SIG-M5 treated with dmso at 0.1 percent for 504 hours (cell line): ENCODE measurements around the gene STYXL1.
A peak's percentile ranks its signal among the peaks of the same experiment; 100 is the strongest.

Experiments
- DNase-seq: peaks from one replicate; lab custom pipeline; 2025; ENCODE audit not compliant: unreplicated experiment; lab: John Stamatoyannopoulos, UW

STYXL1 gene

GRCh38 chr7:75994388-75995051, 53.3 kb downstream of the STYXL1 start, which contains the start of gene TMEM120A:
Gene TMEM120A (minus strand): TSS chr7:75994595. CDS start chr7:75994570, 25 bp downstream.
- DNase-seq: peak; percentile 85

DNA sequence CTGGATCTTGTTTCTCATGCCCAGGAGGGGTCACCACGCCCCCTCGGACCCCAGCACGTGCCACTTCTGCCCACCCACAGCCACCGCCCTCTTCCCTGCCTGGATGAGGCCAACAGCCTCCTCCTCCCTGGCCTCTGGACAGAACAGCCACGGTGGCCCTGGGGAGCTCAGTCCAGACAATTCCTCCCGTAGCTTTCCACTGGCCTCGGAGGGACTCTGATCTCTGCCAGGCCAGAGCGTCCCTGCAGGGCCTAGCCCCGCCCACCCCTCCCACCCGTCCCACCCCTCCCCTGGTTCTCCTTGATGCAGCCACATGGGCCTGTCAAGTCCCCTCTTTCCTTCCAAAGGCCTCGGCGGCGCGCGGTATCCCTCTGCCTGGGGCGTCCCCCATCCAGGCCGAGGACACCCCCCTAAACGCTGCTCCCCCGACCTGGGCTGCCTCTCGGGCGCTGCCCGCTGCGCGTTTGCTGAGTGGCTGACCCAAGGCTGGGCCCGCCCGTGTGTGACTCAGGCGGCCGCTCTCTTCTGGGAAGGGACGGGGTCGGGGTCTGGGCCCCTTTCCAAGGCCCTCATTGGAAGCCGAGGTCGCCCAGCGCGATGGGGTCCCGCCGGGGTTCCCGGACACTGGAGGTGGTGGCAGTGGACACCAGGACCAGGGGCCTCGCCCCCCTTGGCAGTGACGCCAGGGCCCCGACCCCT, 54.0 kb downstream of the STYXL1 start:
- DNase-seq: no peak

DNA sequence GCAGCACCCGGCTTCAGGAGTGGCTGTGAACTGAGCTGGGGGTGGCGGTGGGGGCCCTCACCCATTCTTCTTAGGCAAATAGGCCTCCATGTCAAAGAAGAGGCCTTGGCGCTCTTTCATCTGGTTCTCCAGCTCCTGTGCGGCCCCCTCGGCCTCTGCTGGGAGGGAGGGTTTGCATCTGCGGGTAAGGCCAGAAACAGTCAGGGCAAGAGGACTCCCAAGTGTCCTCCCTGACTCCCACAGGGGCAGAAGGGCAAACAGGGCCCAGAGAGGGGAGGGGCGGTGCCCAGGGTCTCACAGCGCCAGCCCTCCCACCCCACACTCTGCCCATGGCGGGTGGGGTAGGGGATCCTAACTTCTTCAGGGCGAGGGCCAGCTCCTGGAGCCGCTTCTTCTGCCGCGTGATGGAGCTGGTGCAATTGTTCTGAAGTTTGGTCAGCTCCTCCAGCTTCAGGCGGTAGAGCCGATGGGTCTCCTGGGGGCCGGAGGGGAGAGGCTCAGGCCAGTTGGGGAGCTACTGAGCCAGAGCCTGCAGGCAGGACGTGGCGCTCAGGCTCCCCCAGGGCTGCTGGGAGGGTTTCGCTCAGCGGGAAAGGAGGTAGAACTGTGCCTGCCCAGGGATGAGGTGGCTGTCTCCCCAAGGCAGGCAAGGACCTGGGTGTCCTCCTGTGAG, 55.6 kb downstream of the STYXL1 start:
- no peak for DNase-seq

- DNase-seq: no peak
These were observed 56.2 kb downstream of the STYXL1 start for GRCh38 chr7:75991531-75992082.

- no peak for DNase-seq
These were observed 58.1 kb downstream of the STYXL1 start for GRCh38 chr7:75989500-75990388.

DNA sequence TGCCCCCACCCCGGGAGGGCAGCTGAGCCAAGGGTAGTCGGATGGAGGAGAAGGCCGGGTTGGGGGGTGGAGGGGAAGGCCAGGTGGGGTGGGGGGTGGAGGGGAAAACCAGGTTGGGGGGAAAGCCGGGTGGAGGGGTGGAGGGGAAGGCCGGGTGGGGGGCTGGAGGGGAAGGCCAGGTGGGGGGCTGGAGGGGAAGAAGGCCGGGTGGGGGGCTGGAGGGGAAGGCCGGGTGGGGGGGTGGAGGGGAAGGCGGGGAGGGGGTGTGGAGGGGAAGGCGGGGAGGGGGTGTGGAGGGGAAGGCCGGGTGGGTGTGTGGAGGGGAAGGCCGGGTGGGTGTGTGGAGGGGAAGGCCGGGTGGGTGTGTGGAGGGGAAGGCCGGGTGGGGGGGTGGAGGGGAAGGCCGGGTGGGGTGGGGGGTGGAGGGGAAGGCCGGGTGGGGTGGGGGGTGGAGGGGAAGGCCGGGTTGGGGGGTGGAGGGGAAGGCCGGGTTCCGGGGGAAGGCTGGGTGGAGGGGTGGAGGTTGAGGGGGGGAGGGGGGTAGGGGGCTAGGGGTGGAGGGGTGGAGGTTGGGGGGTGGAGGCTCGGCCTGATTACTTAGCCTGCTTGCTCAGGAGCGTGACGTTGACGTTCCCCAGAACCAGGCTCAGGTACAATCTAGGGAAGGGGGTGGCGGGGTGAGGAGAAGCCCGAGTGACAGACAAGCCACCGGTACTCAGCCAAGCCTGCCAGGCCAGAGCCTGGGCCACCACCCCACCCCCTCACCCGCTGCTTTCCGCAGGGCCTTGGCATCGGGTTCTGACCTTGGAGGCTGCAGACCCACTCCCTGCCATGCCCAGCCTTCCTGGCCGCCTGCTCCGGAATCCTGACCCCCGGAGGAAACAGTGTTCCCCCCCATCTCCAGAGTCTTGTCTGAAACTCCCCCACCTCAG, 59.0 kb downstream of the STYXL1 start:
- no peak for DNase-seq

DNA sequence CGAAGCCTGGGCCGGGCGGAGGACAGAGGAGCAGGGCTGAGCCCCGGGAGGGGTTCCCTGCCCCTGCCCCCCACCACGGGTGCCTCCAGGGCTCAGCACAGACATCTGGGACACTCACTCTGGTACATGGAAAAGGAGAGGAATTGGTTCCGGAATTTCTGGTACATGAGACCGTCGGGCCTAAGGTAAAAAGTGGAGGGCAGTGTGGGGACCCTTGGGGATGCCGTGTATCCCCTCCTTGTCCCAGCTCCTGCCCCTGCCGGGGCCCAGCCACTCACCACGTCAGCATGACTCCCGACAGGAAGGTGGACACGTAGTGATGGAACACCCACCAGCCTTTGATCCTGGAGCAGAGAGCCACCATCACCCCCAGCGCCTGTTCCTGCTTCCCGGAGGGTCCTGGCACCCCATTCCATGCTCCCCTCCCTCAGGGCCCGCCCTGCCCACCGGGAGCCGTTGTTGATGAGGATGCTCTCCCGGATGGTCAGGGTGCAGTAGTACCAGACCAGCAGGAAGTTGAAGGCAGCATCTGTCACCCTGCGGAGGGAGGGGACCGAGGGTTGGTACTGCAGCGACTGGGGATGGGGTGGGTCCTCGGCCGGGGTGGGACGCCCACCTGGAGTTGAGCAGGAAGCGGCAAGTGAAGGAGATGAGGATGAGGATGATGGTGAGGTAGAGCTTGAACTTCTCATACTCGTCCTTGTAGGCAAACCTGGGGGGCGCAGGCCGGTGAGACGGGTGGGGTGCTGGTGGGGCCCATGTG, 59.8 kb downstream of the STYXL1 start:
- no peak for DNase-seq

DNA sequence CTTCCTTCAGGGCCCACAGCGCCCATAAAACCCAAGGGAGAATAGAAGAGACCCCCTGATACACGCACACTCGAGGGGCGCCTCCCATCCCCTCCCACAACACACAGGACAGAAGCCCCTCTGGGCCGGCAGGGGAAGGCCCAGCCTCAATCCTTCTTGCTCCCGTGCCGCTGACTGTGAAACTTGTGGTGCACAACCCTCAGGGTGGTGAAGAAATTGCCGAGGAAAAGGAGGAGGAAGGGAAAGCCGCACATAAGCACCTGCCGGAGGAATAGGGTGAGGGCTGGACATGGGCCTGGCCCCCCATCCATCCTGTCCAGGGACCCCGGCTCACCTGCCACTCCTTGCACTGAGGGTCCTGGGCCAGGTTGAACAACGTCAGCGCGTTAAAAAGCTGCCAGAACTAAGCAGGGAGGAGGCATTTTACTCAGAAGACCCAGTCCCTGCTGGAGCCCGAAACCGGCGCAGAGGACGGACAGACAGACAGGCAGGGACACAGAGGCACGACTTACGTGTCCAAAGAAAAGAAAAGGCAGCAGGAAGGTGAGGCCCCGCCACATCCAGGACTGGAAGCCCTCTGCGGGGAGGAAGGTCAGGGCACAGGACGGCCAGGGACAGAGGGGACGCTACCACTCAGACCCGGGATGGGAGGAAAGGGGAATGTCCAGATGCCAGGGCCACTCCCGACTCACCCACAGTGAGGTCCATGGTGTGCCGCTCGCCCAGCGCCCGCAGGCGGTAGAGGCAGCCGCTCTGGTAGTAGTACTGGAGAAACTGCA, 60.6 kb downstream of the STYXL1 start:
- DNase-seq: no peak

DNA sequence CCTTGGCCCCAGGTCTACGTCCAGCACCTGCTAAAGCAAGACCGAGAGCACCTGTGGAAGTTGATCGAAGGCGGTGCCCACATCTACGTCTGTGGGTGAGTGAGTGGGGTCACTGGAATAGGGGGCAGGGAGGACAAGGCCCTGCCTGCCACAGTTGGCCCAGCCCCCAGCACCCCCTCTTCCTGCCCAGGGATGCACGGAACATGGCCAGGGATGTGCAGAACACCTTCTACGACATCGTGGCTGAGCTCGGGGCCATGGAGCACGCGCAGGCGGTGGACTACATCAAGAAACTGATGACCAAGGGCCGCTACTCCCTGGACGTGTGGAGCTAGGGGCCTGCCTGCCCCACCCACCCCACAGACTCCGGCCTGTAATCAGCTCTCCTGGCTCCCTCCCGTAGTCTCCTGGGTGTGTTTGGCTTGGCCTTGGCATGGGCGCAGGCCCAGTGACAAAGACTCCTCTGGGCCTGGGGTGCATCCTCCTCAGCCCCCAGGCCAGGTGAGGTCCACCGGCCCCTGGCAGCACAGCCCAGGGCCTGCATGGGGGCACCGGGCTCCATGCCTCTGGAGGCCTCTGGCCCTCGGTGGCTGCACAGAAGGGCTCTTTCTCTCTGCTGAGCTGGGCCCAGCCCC, 61.5 kb downstream of the STYXL1 start:
- no peak for DNase-seq

GRCh38 chr7:75985518-75986146, 62.2 kb downstream of the STYXL1 start:
- DNase-seq: no peak

- DNase-seq: no peak
These were observed 62.7 kb downstream of the STYXL1 start for GRCh38 chr7:75985009-75985517.

DNA sequence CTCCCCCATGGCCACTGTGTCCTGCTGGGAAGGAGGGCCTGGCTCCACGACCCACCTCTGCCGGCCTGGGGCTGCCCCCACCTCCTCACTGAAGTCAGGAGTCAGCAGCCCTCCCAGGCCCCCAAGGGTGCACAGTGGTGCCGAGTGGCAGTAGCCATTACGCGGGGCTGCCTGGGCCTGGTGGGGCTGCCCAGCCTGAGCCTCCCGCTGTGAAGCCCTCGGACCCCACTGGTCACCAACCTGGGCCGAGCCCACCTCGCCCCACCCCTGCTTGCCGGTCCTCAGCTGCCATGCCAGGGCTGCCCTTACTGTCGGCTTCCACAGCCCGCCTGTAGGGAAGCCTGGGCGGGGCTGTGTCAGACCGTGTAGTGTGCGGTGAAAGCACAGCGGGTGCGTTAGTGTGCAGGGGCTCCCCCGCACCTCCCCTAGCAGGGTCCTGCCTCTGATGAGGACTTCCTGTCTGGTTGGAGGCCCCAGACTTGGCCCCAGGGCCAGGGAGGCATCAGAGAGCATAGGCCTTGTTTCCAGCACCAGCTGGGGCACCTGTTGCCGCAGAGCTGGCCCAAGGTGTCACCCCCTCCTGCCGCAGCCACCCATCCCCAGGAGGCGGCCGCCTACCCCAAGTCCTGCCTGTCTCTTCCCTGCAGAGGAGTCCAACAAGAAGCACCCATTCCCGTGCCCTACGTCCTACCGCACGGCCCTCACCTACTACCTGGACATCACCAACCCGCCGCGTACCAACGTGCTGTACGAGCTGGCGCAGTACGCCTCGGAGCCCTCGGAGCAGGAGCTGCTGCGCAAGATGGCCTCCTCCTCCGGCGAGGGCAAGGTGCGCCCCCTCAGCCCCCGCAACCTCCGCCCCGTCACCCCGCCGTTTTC, 63.4 kb downstream of the STYXL1 start:
- DNase-seq: no peak

DNA sequence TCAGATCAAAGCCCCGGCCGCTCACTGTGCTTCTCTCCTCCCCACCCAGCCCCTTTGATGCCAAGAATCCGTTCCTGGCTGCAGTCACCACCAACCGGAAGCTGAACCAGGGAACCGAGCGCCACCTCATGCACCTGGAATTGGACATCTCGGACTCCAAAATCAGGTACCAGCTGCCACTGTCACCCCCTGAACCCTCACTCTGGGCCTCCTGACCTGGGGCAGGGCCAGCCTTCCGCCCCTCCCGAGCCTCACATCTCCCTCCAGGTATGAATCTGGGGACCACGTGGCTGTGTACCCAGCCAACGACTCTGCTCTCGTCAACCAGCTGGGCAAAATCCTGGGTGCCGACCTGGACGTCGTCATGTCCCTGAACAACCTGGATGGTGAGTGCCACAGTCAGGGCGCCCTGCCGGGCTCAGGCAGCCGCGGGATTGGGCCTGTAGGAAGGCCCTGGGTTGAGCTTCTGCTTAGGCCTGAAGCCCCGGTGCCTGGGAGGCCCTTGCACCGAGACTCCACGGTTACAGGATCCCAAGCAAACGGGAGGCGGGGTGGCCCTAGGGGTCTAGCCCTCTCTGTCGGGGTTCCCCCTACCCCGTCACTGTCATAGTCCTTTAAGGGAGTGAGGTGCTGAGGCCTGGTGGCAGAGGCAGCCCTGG, 64.2 kb downstream of the STYXL1 start:
- no peak for DNase-seq

GRCh38 chr7:75982306-75983064, 65.3 kb downstream of the STYXL1 start:
- no peak for DNase-seq
